ENCODE data around the gene CALD1. TPM values are rescaled to one million over a fixed set of nuclear protein-coding genes. Genes with fewer than 3 reads are reported as not detected.

Gene CALD1
- total and polyA plus RNA-seq, 4 experiments from 2014 or later: 0.13 TPM; not detected in 3

- CTCF ChIA-PET (ENCODE audit: partially characterized antibody): no interaction called here
- no peaks in the 10 kb centered on the region for H3K27me3 ChIP-seq (ENCODE audit: insufficient read depth, low read length)
- no peak overlapping the region for H3K4me3 Mint-ChIP-seq
Observed at GRCh38 chr7:134887523-134887922, 108.1 kb downstream of the CALD1 start.

GRCh38 chr7:134888141-134888740, 108.8 kb downstream of the CALD1 start:
- H3K4me1 Mint-ChIP-seq: peaks cover 12 to 18% (median 15%) of the 10 kb centered on the region in 4 donors
- no peaks in the 10 kb centered on the region for H3K9me3 Mint-ChIP-seq
- Histone ChIP-seq H3K27me3 (ENCODE audit: insufficient read depth, low read length) (no peaks in the 10 kb centered on the region), H3K27ac (ENCODE audit: low read depth, low read length) (no peak overlapping the region), H3K4me1 (ENCODE audit: insufficient read depth, low read length) (peaks cover 6% of the 10 kb centered on the region), H3K36me3 (ENCODE audit: insufficient read depth, low read length) (no peaks in the 10 kb centered on the region), H3K9me3 (ENCODE audit: control insufficient read depth in 1 of 2, low read length in 2 of 2) (no peaks in the 10 kb centered on the region), H3K4me3 (ENCODE audit: low read length in 2 of 2) (no peak overlapping the region)
- POLR2A ChIA-PET (ENCODE audit: partially characterized antibody): no interaction called here
- CTCF ChIA-PET (ENCODE audit: partially characterized antibody): interaction anchor here (0.6 to 1.0 kb wide), 2 partner anchors 9 to 23 kb away, joined by 4 to 5 read pairs; no protein-coding TSS in a partner anchor
- intact Hi-C loops (cut with micrococcal nuclease): no loop called here
- DNase-seq: no peak
- H3K27ac Mint-ChIP-seq: peak overlapping the region in 1 of 7 donors; percentile 1
- no peaks in the 10 kb centered on the region for H3K36me3 Mint-ChIP-seq
- H3K27me3 Mint-ChIP-seq: peaks cover 7 to 9% of the 10 kb centered on the region in 2 donors
- H3K4me3 Mint-ChIP-seq: no peak overlapping the region

More at GRCh38 chr7:134887523-134887922, 108.1 kb downstream of the CALD1 start:
- no peaks in the 10 kb centered on the region for H3K9me3 ChIP-seq (ENCODE audit: control insufficient read depth in 1 of 2, low read length in 2 of 2)
- Mint-ChIP-seq H3K4me1 (peaks cover 12 to 18% (median 15%) of the 10 kb centered on the region in 4 donors), H3K36me3 (no peaks in the 10 kb centered on the region), H3K27ac (no peak overlapping the region), H3K9me3 (no peaks in the 10 kb centered on the region), H3K27me3 (peaks cover 5 to 7% of the 10 kb centered on the region in 2 donors)
- H3K27ac ChIP-seq (ENCODE audit: low read depth, low read length): no peak overlapping the region
- no peaks in the 10 kb centered on the region for H3K36me3 ChIP-seq (ENCODE audit: insufficient read depth, low read length)
- H3K4me3 ChIP-seq (ENCODE audit: low read length in 2 of 2): no peak overlapping the region
- H3K4me1 ChIP-seq (ENCODE audit: insufficient read depth, low read length): peaks cover 6% of the 10 kb centered on the region
- intact Hi-C loops (cut with micrococcal nuclease): no loop called here
- POLR2A ChIA-PET (ENCODE audit: partially characterized antibody): no interaction called here
- DNase-seq: no peak

GRCh38 chr7:134890246-134891240, 111.1 kb downstream of the CALD1 start:
- H3K9me3 Mint-ChIP-seq: peaks cover 0 to 13% (median 5%) of the 10 kb centered on the region in 8 donors
- Histone ChIP-seq H3K4me3 (ENCODE audit: low read length in 2 of 2) (no peak overlapping the region), H3K27ac (ENCODE audit: low read depth, low read length) (no peak overlapping the region), H3K4me1 (ENCODE audit: insufficient read depth, low read length) (peaks cover 6% of the 10 kb centered on the region), H3K36me3 (ENCODE audit: insufficient read depth, low read length) (no peaks in the 10 kb centered on the region), H3K9me3 (ENCODE audit: control insufficient read depth in 1 of 2, low read length in 2 of 2) (no peaks in the 10 kb centered on the region), H3K27me3 (ENCODE audit: insufficient read depth, low read length) (no peaks in the 10 kb centered on the region)
- H3K27ac Mint-ChIP-seq: no peak overlapping the region
- H3K4me3 Mint-ChIP-seq: no peak overlapping the region
- ChIA-PET POLR2A (ENCODE audit: partially characterized antibody) (no interaction called here), CTCF (ENCODE audit: partially characterized antibody) (interaction anchor here (0.9 kb wide), 1 partner anchor 12 kb away, joined by 4 read pairs; no protein-coding TSS in a partner anchor)
- DNase-seq: no peak
- peaks cover 12 to 18% (median 14%) of the 10 kb centered on the region in 4 donors for H3K4me1 Mint-ChIP-seq
- intact Hi-C loops (cut with micrococcal nuclease): no loop called here
- H3K36me3 Mint-ChIP-seq: no peaks in the 10 kb centered on the region
- H3K27me3 Mint-ChIP-seq: peaks cover 11 to 14% of the 10 kb centered on the region in 2 donors

GRCh38 chr7:134891262-134891695, 111.8 kb downstream of the CALD1 start:
- H3K4me3 Mint-ChIP-seq: peak overlapping the region in 2 of 8 donors; percentile 1 to 14
- ChIA-PET CTCF (ENCODE audit: partially characterized antibody) (interaction anchor here (0.9 kb wide), 1 partner anchor 12 kb away, joined by 4 read pairs; no protein-coding TSS in a partner anchor), POLR2A (ENCODE audit: partially characterized antibody) (no interaction called here)
- no peak overlapping the region for H3K27ac Mint-ChIP-seq
- H3K36me3 ChIP-seq (ENCODE audit: insufficient read depth, low read length): no peaks in the 10 kb centered on the region
- no peak for DNase-seq
- H3K4me1 Mint-ChIP-seq: peaks cover 8 to 15% (median 11%) of the 10 kb centered on the region in 4 donors
- no peak overlapping the region for H3K4me3 ChIP-seq (ENCODE audit: low read length in 2 of 2)
- intact Hi-C loops (cut with micrococcal nuclease): no loop called here
- no peaks in the 10 kb centered on the region for H3K9me3 ChIP-seq (ENCODE audit: control insufficient read depth in 1 of 2, low read length in 2 of 2)
- H3K36me3 Mint-ChIP-seq: no peaks in the 10 kb centered on the region
- peaks cover 13 to 14% of the 10 kb centered on the region in 2 donors for H3K27me3 Mint-ChIP-seq
- H3K4me1 ChIP-seq (ENCODE audit: insufficient read depth, low read length): peaks cover 6% of the 10 kb centered on the region
- no peaks in the 10 kb centered on the region for H3K27me3 ChIP-seq (ENCODE audit: insufficient read depth, low read length)
- H3K9me3 Mint-ChIP-seq: peaks cover 0 to 20% (median 13%) of the 10 kb centered on the region in 8 donors
- H3K27ac ChIP-seq (ENCODE audit: low read depth, low read length): no peak overlapping the region

GRCh38 chr7:134891696-134892678, 112.6 kb downstream of the CALD1 start:
- Mint-ChIP-seq H3K27ac (no peak overlapping the region), H3K9me3 (peaks cover 3 to 27% (median 19%) of the 10 kb centered on the region in 8 donors), H3K27me3 (peaks cover 13 to 14% of the 10 kb centered on the region in 2 donors), H3K36me3 (peaks cover 2 to 4% of the 10 kb centered on the region in 2 donors), H3K4me1 (peaks cover 1 to 8% (median 6%) of the 10 kb centered on the region in 4 donors), H3K4me3 (no peak overlapping the region)
- Histone ChIP-seq H3K27ac (ENCODE audit: low read depth, low read length) (no peak overlapping the region), H3K27me3 (ENCODE audit: insufficient read depth, low read length) (no peaks in the 10 kb centered on the region), H3K4me3 (ENCODE audit: low read length in 2 of 2) (no peak overlapping the region), H3K36me3 (ENCODE audit: insufficient read depth, low read length) (no peaks in the 10 kb centered on the region), H3K4me1 (ENCODE audit: insufficient read depth, low read length) (peaks cover 2% of the 10 kb centered on the region), H3K9me3 (ENCODE audit: control insufficient read depth in 1 of 2, low read length in 2 of 2) (no peaks in the 10 kb centered on the region)
- ChIA-PET POLR2A (ENCODE audit: partially characterized antibody) (no interaction called here), CTCF (ENCODE audit: partially characterized antibody) (no interaction called here)
- intact Hi-C loops (cut with micrococcal nuclease): no loop called here
- DNase-seq: no peak

GRCh38 chr7:134892963-134893362, 113.5 kb downstream of the CALD1 start:
- intact Hi-C loops (cut with micrococcal nuclease): no loop called here
- Mint-ChIP-seq H3K27me3 (peaks cover 13 to 14% of the 10 kb centered on the region in 2 donors), H3K4me3 (no peak overlapping the region), H3K4me1 (peaks cover 0 to 3% (median 2%) of the 10 kb centered on the region in 4 donors), H3K36me3 (peaks cover 2 to 4% of the 10 kb centered on the region in 2 donors), H3K9me3 (peaks cover 3 to 31% (median 21%) of the 10 kb centered on the region in 8 donors), H3K27ac (no peak overlapping the region)
- Histone ChIP-seq H3K27ac (ENCODE audit: low read depth, low read length) (no peak overlapping the region), H3K9me3 (ENCODE audit: control insufficient read depth in 1 of 2, low read length in 2 of 2) (no peaks in the 10 kb centered on the region), H3K27me3 (ENCODE audit: insufficient read depth, low read length) (no peaks in the 10 kb centered on the region), H3K4me1 (ENCODE audit: insufficient read depth, low read length) (no peaks in the 10 kb centered on the region), H3K36me3 (ENCODE audit: insufficient read depth, low read length) (no peaks in the 10 kb centered on the region), H3K4me3 (ENCODE audit: low read length in 2 of 2) (no peak overlapping the region)
- no peak for DNase-seq
- ChIA-PET CTCF (ENCODE audit: partially characterized antibody) (no interaction called here), POLR2A (ENCODE audit: partially characterized antibody) (no interaction called here)

Data from CD4-positive, alpha-beta memory T cell (primary cell).